HG02870 (cell line): ENCODE data around the gene SERPINE1.

Experiments
- ATAC-seq: cut with Tn5 transposase; IDR thresholded peaks from one replicate; pipeline ENCODE4 v1.9.1; 2021; ENCODE audit warnings: mild to moderate bottlenecking, moderate library complexity; ENCODE audit not compliant: unreplicated experiment

Gene SERPINE1

GRCh38 chr7:101166909-101167644 lies 40.2 kb downstream of the SERPINE1 start:
- no peak for ATAC-seq

GRCh38 chr7:101167645-101168411 lies 40.9 kb downstream of the SERPINE1 start:
- no peak for ATAC-seq

GRCh38 chr7:101168412-101169049 lies 41.6 kb downstream of the SERPINE1 start:
- no peak for ATAC-seq

GRCh38 chr7:101169110-101169837 lies 42.4 kb downstream of the SERPINE1 start:
- ATAC-seq, result no peak

- no peak for ATAC-seq
These were observed 43.1 kb downstream of the SERPINE1 start for GRCh38 chr7:101169838-101170551.

- no peak for ATAC-seq
These were observed 43.9 kb downstream of the SERPINE1 start for GRCh38 chr7:101170617-101171441.

- ATAC-seq, result no peak
These were observed 44.5 kb downstream of the SERPINE1 start for GRCh38 chr7:101171442-101171837.

- ATAC-seq, result no peak
These were observed 45.3 kb downstream of the SERPINE1 start for GRCh38 chr7:101172005-101172853.

GRCh38 chr7:101172854-101173751 lies 46.2 kb downstream of the SERPINE1 start:
- ATAC-seq, result no peak

- no peak for ATAC-seq
These were observed 46.9 kb downstream of the SERPINE1 start for GRCh38 chr7:101173752-101174244.

- no peak for ATAC-seq
These were observed 47.5 kb downstream of the SERPINE1 start for GRCh38 chr7:101174322-101174854.

- ATAC-seq, result no peak
These were observed 48.8 kb downstream of the SERPINE1 start for GRCh38 chr7:101175664-101176063.

GRCh38 chr7:101177644-101178043 lies 50.7 kb downstream of the SERPINE1 start:
- no peak for ATAC-seq

- no peak for ATAC-seq
These were observed 52.2 kb downstream of the SERPINE1 start for GRCh38 chr7:101179117-101179516.

GRCh38 chr7:101179713-101180112 lies 52.8 kb downstream of the SERPINE1 start:
- ATAC-seq, result no peak

GRCh38 chr7:101180130-101180755 lies 53.3 kb downstream of the SERPINE1 start, which contains the start of gene NAT16:
Gene NAT16, minus strand, starts transcription at chr7:101180293. Its CDS starts 5,486 bp downstream, at chr7:101174807.
- ATAC-seq, result no peak
